ENCODE data around the gene SRF. TPM values are rescaled to one million over a fixed set of nuclear protein-coding genes. Genes with fewer than 3 reads are reported as not detected.

Gene SRF
- total and polyA plus RNA-seq, 2 donors (not counting 1 experiment from before 2014, with no cell fraction given) = 16.0 to 32.3 TPM

GRCh38 chr6:43228951-43229802, 58.1 kb downstream of the SRF start, which contains the start of gene DNPH1:
TSS of gene DNPH1 (minus strand) at chr6:43229481. CDS start at chr6:43229456, 25 bp downstream.
- DNase-seq (ENCODE audit: low read depth in 2 of 2) = peak; percentile 53 to 56
- H3K79me2 ChIP-seq (ENCODE audit: control insufficient read depth, insufficient read depth, low read length) = no peaks in the 10 kb centered on the region

GRCh38 chr6:43229803-43230620, 58.9 kb downstream of the SRF start:
- H4K20me1 ChIP-seq (ENCODE audit: control insufficient read depth, extremely low read depth, insufficient read depth, low read length) = no peaks in the 10 kb centered on the region
- peaks cover 2% of the 10 kb centered on the region for H3K4me1 ChIP-seq (ENCODE audit: control insufficient read depth, extremely low read depth, insufficient read depth, low read length)
- H2AFZ ChIP-seq (ENCODE audit: low read length) = peak overlapping the region; percentile 89
- DNase-seq (ENCODE audit: low read depth in 2 of 2) = no peak
- H3K4me3 ChIP-seq (replicated peaks in 1 of 4; ENCODE audit: control extremely low read depth in 1 of 4, insufficient read depth in 1 of 4, low read depth in 3 of 4, low read length in 4 of 4) = peak overlapping the region in 2 of 4 experiments; percentile 60 to 63
- peaks cover 2% of the 10 kb centered on the region for H3K36me3 ChIP-seq (ENCODE audit: control insufficient read depth, insufficient read depth, low read length)
- no peak overlapping the region for H3K27ac ChIP-seq (ENCODE audit: insufficient read depth, low read length)
- H3K4me2 ChIP-seq (ENCODE audit: extremely low read depth, insufficient read depth, low read length) = peak overlapping the region; percentile 54
- H3K9ac ChIP-seq (ENCODE audit: insufficient read depth, low read length) = no peak overlapping the region
- H3K9me3 ChIP-seq (ENCODE audit: control insufficient read depth, insufficient read depth, low read depth, low read length) = no peaks in the 10 kb centered on the region
- H3K79me2 ChIP-seq (ENCODE audit: control insufficient read depth, insufficient read depth, low read length) = no peaks in the 10 kb centered on the region
- peaks cover 7% of the 10 kb centered on the region for H3K27me3 ChIP-seq (ENCODE audit: control insufficient read depth, insufficient read depth, low read length)
- no peak for TF ChIP-seq EZH2 (IDR thresholded peaks at IDR 0.05; ENCODE audit: low read length, missing control alignments)
- TF ChIP-seq CTCF (conservative IDR thresholded peaks at IDR 0.05 in 1 of 2, IDR thresholded peaks at IDR 0.05 in 1 of 2; ENCODE audit: low read depth in 1 of 2, low read length in 2 of 2) = no peak

More at GRCh38 chr6:43228951-43229802, 58.1 kb downstream of the SRF start, which contains the start of gene DNPH1:
- peak within 1 kb of the TSS; percentile 89 for H2AFZ ChIP-seq (ENCODE audit: low read length)
- H3K27me3 ChIP-seq (ENCODE audit: control insufficient read depth, insufficient read depth, low read length) = peaks cover 7% of the 10 kb centered on the region
- no peaks in the 10 kb centered on the region for H4K20me1 ChIP-seq (ENCODE audit: control insufficient read depth, extremely low read depth, insufficient read depth, low read length)
- H3K4me1 ChIP-seq (ENCODE audit: control insufficient read depth, extremely low read depth, insufficient read depth, low read length) = peaks cover 2% of the 10 kb centered on the region
- peak within 1 kb of the TSS; percentile 33 to 74 (median 62) for H3K4me3 ChIP-seq (replicated peaks in 1 of 4; ENCODE audit: control extremely low read depth in 1 of 4, insufficient read depth in 1 of 4, low read depth in 3 of 4, low read length in 4 of 4)
- peak within 1 kb of the TSS; percentile 75 for H3K4me2 ChIP-seq (ENCODE audit: extremely low read depth, insufficient read depth, low read length)
- peak within 1 kb of the TSS; percentile 67 for H3K9ac ChIP-seq (ENCODE audit: insufficient read depth, low read length)
- H3K27ac ChIP-seq (ENCODE audit: insufficient read depth, low read length) = no peak within 1 kb of the TSS
- no peaks in the 10 kb centered on the region for H3K9me3 ChIP-seq (ENCODE audit: control insufficient read depth, insufficient read depth, low read depth, low read length)
- peak; percentile 43 to 65 for TF ChIP-seq CTCF (conservative IDR thresholded peaks at IDR 0.05 in 1 of 2, IDR thresholded peaks at IDR 0.05 in 1 of 2; ENCODE audit: low read depth in 1 of 2, low read length in 2 of 2)
- TF ChIP-seq EZH2 (IDR thresholded peaks at IDR 0.05; ENCODE audit: low read length, missing control alignments) = no peak
- H3K36me3 ChIP-seq (ENCODE audit: control insufficient read depth, insufficient read depth, low read length) = peaks cover 2% of the 10 kb centered on the region

- no peak overlapping the region for H2AFZ ChIP-seq (ENCODE audit: low read length)
- DNase-seq (ENCODE audit: low read depth in 2 of 2) = no peak
- H3K27ac ChIP-seq (ENCODE audit: insufficient read depth, low read length) = no peak overlapping the region
- no peaks in the 10 kb centered on the region for H4K20me1 ChIP-seq (ENCODE audit: control insufficient read depth, extremely low read depth, insufficient read depth, low read length)
- no peak for TF ChIP-seq CTCF (conservative IDR thresholded peaks at IDR 0.05 in 1 of 2, IDR thresholded peaks at IDR 0.05 in 1 of 2; ENCODE audit: low read depth in 1 of 2, low read length in 2 of 2)
- TF ChIP-seq EZH2 (IDR thresholded peaks at IDR 0.05; ENCODE audit: low read length, missing control alignments) = no peak
- no peak overlapping the region for H3K9ac ChIP-seq (ENCODE audit: insufficient read depth, low read length)
- H3K9me3 ChIP-seq (ENCODE audit: control insufficient read depth, insufficient read depth, low read depth, low read length) = no peaks in the 10 kb centered on the region
- H3K4me2 ChIP-seq (ENCODE audit: extremely low read depth, insufficient read depth, low read length) = no peak overlapping the region
- H3K36me3 ChIP-seq (ENCODE audit: control insufficient read depth, insufficient read depth, low read length) = peaks cover 2% of the 10 kb centered on the region
- peaks cover 7% of the 10 kb centered on the region for H3K27me3 ChIP-seq (ENCODE audit: control insufficient read depth, insufficient read depth, low read length)
- no peak overlapping the region for H3K4me3 ChIP-seq (replicated peaks in 1 of 4; ENCODE audit: control extremely low read depth in 1 of 4, insufficient read depth in 1 of 4, low read depth in 3 of 4, low read length in 4 of 4)
- H3K4me1 ChIP-seq (ENCODE audit: control insufficient read depth, extremely low read depth, insufficient read depth, low read length) = peaks cover 2% of the 10 kb centered on the region
- no peaks in the 10 kb centered on the region for H3K79me2 ChIP-seq (ENCODE audit: control insufficient read depth, insufficient read depth, low read length)
Measured at GRCh38 chr6:43231053-43231452, 60.0 kb downstream of the SRF start.
